ENCODE measurements around the gene TADA1. TPM values are rescaled to one million over a fixed set of nuclear protein-coding genes. Genes with fewer than 3 reads are reported as not detected.

The TADA1 gene
- total RNA-seq, 1 experiment from 2014 or later = 16.6 TPM

GRCh38 chr1:166915042-166915441, 39.0 kb upstream of the TADA1 start:
- H3K27me3 Mint-ChIP-seq (ENCODE audit: low read depth) = peaks cover 29% of the 10 kb centered on the region
- DNase-seq (ENCODE audit: low spot score) = no peak
- TF ChIP-seq NR3C1 (CRISPR knock-in tag; conservative IDR thresholded peaks at IDR 0.05; ENCODE audit: low read depth) = no peak
- ChIA-PET CTCF (interaction anchor here (12.5 kb wide), 1 partner anchor 141 kb away, joined by 400 read pairs; no protein-coding TSS in a partner anchor), POLR2A (no interaction called here)
- H3K4me1 Mint-ChIP-seq = peaks cover 15% of the 10 kb centered on the region
- peaks cover 19% of the 10 kb centered on the region for H3K36me3 Mint-ChIP-seq
- peaks cover 28% of the 10 kb centered on the region for H3K9me3 Mint-ChIP-seq
- no peak for ATAC-seq
- H3K4me3 Mint-ChIP-seq = no peak overlapping the region
- H3K27ac Mint-ChIP-seq = no peak overlapping the region

- DNase-seq (ENCODE audit: low spot score) (no peak), ATAC-seq (no peak)
- H3K4me3 Mint-ChIP-seq = no peak overlapping the region
- H3K27me3 Mint-ChIP-seq (ENCODE audit: low read depth) = peaks cover 20% of the 10 kb centered on the region
- ChIA-PET CTCF (interaction anchor here (12.5 kb wide), 1 partner anchor 142 kb away, joined by 400 read pairs; no protein-coding TSS in a partner anchor), POLR2A (no interaction called here)
- peaks cover 19% of the 10 kb centered on the region for H3K36me3 Mint-ChIP-seq
- no peak overlapping the region for H3K27ac Mint-ChIP-seq
- peaks cover 28% of the 10 kb centered on the region for H3K9me3 Mint-ChIP-seq
- TF ChIP-seq ZNF263 (CRISPR knock-in tag; IDR thresholded peaks at IDR 0.05; ENCODE audit: low read depth) = no peak
- TF ChIP-seq NFYB (CRISPR knock-in tag; conservative IDR thresholded peaks at IDR 0.05; ENCODE audit: low read depth) = no peak
- TF ChIP-seq ZNF219 (CRISPR knock-in tag; IDR thresholded peaks at IDR 0.05; ENCODE audit: borderline replicate concordance) = no peak
- no peak for TF ChIP-seq NFATC4 (CRISPR knock-in tag; IDR thresholded peaks at IDR 0.05)
- TF ChIP-seq ATF1 (CRISPR knock-in tag; IDR thresholded peaks at IDR 0.05) = no peak
- TF ChIP-seq PRDM15 (CRISPR knock-in tag; IDR thresholded peaks at IDR 0.05) = no peak
- no peak for TF ChIP-seq CBFB (CRISPR knock-in tag; IDR thresholded peaks at IDR 0.05; ENCODE audit: low read depth)
- no peak for TF ChIP-seq PRRX2 (CRISPR knock-in tag; IDR thresholded peaks at IDR 0.05)
- no peak for TF ChIP-seq OVOL2 (CRISPR knock-in tag; IDR thresholded peaks at IDR 0.05; ENCODE audit: borderline replicate concordance)
- no peak for TF ChIP-seq SMAD3 (CRISPR knock-in tag; IDR thresholded peaks at IDR 0.05; ENCODE audit: borderline replicate concordance)
- no peak for TF ChIP-seq AR (CRISPR knock-in tag; IDR thresholded peaks at IDR 0.05)
- TF ChIP-seq USF1 (CRISPR knock-in tag; IDR thresholded peaks at IDR 0.05) = no peak
- no peak for TF ChIP-seq NR2C2 (CRISPR knock-in tag; IDR thresholded peaks at IDR 0.05)
- TF ChIP-seq ATF6 (CRISPR knock-in tag; IDR thresholded peaks at IDR 0.05) = no peak
- no peak for TF ChIP-seq ZNF416 (CRISPR knock-in tag; IDR thresholded peaks at IDR 0.05)
- TF ChIP-seq NR3C1 (CRISPR knock-in tag; conservative IDR thresholded peaks at IDR 0.05; ENCODE audit: low read depth) = no peak
- H3K4me1 Mint-ChIP-seq = peaks cover 13% of the 10 kb centered on the region
Measured at GRCh38 chr1:166914111-166914510, 38.0 kb upstream of the TADA1 start.
